ENCODE data around the gene HLCS. TPM values are rescaled to one million over a fixed set of nuclear protein-coding genes. Genes with fewer than 3 reads are reported as not detected.

Gene HLCS
- total and polyA plus RNA-seq, 2 donors (not counting 3 experiments of a cell fraction or from before 2014, with no cell fraction given) = 6.7 to 17.2 TPM

DNA sequence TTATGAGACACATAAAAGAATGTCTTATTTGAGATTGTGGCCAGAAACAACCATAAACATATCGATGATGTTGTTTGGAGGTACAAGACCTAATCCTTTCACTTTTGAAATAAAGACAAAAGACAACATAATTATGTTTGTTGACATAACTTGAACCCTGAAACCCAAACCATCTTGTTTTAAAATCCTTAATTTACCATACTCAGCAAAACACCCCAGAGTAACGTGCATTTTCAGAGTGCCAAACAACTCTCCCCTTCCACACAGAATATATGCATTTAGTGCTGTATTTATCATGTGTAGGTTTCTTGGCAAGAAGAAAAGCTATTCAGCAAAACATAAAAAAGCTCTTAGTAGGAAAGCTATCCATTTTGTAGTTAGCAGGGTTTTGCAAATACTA, 250.1 kb downstream of the HLCS start:
- no TSS peak for BruUV-seq (replicated peaks)
- FAIRE-seq = no peak
- POLR2A ChIA-PET = interaction anchor here (0.7 kb wide), 1 partner anchor 46 kb away, joined by 3 read pairs; no protein-coding TSS in a partner anchor

More for the DNA sequence above, 250.1 kb downstream of the HLCS start:
- dilution Hi-C loops (cut with MboI; ENCODE audit: extremely low pct_ligation_motif_present, low sequenced_read_pairs) = no loop called here
- TF ChIP-seq EZH2 (IDR thresholded peaks at IDR 0.05; ENCODE audit: borderline replicate concordance, low read depth, low read length, severe bottlenecking) (no peak), POLR2A (IDR thresholded peaks at IDR 0.05; ENCODE audit: low read depth, low read length) (no peak), POLR2AphosphoS5 (IDR thresholded peaks at IDR 0.05; ENCODE audit: insufficient read depth, low read depth, low read length) (no peak), JUN (IDR thresholded peaks at IDR 0.05; ENCODE audit: borderline replicate concordance, insufficient read depth, insufficient read length, low read depth) (no peak), MYC (IDR thresholded peaks at IDR 0.05; ENCODE audit: low read depth, low read length) (no peak)
- TF ChIP-seq, protein P1, sequence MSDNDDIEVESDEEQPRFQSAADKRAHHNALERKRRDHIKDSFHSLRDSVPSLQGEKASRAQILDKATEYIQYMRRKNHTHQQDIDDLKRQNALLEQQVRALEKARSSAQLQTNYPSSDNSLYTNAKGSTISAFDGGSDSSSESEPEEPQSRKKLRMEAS (IDR thresholded peaks at IDR 0.05; ENCODE audit: insufficient read depth, insufficient read length) = no peak
- TF ChIP-seq, protein P2, sequence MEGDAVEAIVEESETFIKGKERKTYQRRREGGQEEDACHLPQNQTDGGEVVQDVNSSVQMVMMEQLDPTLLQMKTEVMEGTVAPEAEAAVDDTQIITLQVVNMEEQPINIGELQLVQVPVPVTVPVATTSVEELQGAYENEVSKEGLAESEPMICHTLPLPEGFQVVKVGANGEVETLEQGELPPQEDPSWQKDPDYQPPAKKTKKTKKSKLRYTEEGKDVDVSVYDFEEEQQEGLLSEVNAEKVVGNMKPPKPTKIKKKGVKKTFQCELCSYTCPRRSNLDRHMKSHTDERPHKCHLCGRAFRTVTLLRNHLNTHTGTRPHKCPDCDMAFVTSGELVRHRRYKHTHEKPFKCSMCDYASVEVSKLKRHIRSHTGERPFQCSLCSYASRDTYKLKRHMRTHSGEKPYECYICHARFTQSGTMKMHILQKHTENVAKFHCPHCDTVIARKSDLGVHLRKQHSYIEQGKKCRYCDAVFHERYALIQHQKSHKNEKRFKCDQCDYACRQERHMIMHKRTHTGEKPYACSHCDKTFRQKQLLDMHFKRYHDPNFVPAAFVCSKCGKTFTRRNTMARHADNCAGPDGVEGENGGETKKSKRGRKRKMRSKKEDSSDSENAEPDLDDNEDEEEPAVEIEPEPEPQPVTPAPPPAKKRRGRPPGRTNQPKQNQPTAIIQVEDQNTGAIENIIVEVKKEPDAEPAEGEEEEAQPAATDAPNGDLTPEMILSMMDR (IDR thresholded peaks at IDR 0.05; ENCODE audit: extremely low read depth in 1 of 2, insufficient read depth in 1 of 2, low read depth in 1 of 2, low read length in 2 of 2) = no peak
- no peaks in the 10 kb centered on the region for H3K9me1 ChIP-seq (replicated peaks; ENCODE audit: control insufficient read depth, extremely low read depth, insufficient read depth, low read length)
- no peak overlapping the region for H3K4me3 ChIP-seq (replicated peaks in 1 of 3; ENCODE audit: insufficient read depth in 1 of 3, low read depth in 1 of 3, low read length in 3 of 3)
- no peaks in the 10 kb centered on the region for H3K9me3 ChIP-seq (replicated peaks; ENCODE audit: control insufficient read depth, insufficient read depth, low read length)
- no peaks in the 10 kb centered on the region for H4K20me1 ChIP-seq (replicated peaks; ENCODE audit: control insufficient read depth, extremely low read depth, insufficient read depth, low read length)
- CTCF ChIA-PET = interaction anchor here (1.0 to 1.1 kb wide), 3 partner anchors 30 to 297 kb away, joined by 3 read pairs; no protein-coding TSS in a partner anchor
- no peak overlapping the region for H3K4me2 ChIP-seq (ENCODE audit: insufficient read depth, low read length)
- no peak overlapping the region for H2AFZ ChIP-seq (ENCODE audit: low read depth, low read length)
- H3K27me3 ChIP-seq (ENCODE audit: control insufficient read depth in 2 of 2, insufficient read depth in 2 of 2, low read length in 2 of 2) = peaks cover 49 to 68% of the 10 kb centered on the region in 2 experiments
- no peak overlapping the region for H3K27ac ChIP-seq (ENCODE audit: insufficient read depth, low read depth, low read length)
- intact Hi-C loops (cut with micrococcal nuclease) = no loop called here
- no peaks in the 10 kb centered on the region for H3K79me2 ChIP-seq (ENCODE audit: control insufficient read depth, insufficient read depth, low read length)
- no peak for DNase-seq (ENCODE audit: low read depth, low spot score)
- no peaks in the 10 kb centered on the region for H3K36me3 ChIP-seq (ENCODE audit: control insufficient read depth in 2 of 2, extremely low read depth in 1 of 2, insufficient read depth in 2 of 2, low read length in 2 of 2)
- H3K9ac ChIP-seq (replicated peaks; ENCODE audit: extremely low read depth, insufficient read depth, low read length) = no peak overlapping the region
- no peaks in the 10 kb centered on the region for H3K4me1 ChIP-seq (ENCODE audit: control insufficient read depth, extremely low read depth, insufficient read depth, low read length)

Data from endothelial cell of umbilical vein (primary cell).